Measurements from ENCODE around the gene EVI5L.
A peak's percentile ranks its signal among the peaks of the same experiment; 100 is the strongest.
"Not testable (repeated sequence)": the region's sequence is repeated elsewhere in the genome, so short reads cannot be mapped to it uniquely, and the experiment has no call there.

Gene EVI5L

GRCh38 chr19:7874897-7875273, 44.9 kb downstream of the EVI5L start:
- no peak for DNase-seq

DNA sequence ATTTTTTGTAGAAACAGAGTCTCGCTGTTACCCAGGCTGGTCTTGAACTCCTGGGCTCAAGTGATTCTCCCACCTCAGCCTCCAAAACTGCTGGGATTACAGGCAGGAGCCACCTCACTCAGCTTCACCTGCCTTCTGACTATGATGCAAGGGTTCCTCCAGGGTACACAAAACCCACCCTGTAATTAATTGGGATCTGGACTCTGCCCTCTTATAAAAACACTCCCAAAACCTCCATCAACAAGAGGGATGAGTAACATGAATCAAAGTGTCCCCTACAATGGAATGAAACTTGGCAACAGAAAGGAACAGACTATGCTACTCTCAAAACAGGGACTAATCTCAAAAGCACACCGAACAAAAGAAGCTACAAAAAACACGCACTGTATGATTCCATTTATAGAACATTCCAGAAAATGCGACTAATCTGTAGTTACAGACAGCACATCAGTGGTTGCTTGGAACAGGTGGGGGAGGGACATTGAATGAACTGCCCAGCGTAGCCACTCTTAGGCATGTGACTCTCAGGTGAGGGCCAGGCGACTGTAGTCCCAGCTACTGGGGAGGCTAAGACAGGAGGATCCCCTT, 47.3 kb downstream of the EVI5L start:
- no peak for DNase-seq

- DNase-seq = no peak
Observed at GRCh38 chr19:7879111-7879807, 49.2 kb downstream of the EVI5L start.

DNA sequence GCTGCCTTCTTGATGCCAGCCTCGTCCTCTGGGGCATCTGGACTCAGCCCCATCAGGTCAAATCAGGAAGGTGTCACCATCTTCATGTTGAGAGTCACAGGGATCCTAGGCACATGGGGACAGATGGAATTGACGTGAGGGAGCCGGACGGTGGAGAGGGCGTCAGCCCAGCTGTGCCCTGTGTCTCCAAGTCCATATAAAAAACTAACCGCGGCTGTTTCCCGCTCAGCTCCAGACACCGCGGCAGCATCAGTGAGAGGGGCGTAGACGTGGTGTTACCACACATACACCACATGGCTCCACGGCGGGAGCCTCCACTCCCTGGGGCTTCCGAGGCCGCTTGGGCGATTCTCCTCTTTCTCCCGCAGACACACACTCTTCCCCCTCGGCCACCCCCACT, 49.8 kb downstream of the EVI5L start:
- DNase-seq = no peak

- DNase-seq = no peak
Observed at GRCh38 chr19:7881910-7882309, 51.9 kb downstream of the EVI5L start.

- DNase-seq = no peak
Observed at GRCh38 chr19:7883105-7883504, 53.1 kb downstream of the EVI5L start.

DNA sequence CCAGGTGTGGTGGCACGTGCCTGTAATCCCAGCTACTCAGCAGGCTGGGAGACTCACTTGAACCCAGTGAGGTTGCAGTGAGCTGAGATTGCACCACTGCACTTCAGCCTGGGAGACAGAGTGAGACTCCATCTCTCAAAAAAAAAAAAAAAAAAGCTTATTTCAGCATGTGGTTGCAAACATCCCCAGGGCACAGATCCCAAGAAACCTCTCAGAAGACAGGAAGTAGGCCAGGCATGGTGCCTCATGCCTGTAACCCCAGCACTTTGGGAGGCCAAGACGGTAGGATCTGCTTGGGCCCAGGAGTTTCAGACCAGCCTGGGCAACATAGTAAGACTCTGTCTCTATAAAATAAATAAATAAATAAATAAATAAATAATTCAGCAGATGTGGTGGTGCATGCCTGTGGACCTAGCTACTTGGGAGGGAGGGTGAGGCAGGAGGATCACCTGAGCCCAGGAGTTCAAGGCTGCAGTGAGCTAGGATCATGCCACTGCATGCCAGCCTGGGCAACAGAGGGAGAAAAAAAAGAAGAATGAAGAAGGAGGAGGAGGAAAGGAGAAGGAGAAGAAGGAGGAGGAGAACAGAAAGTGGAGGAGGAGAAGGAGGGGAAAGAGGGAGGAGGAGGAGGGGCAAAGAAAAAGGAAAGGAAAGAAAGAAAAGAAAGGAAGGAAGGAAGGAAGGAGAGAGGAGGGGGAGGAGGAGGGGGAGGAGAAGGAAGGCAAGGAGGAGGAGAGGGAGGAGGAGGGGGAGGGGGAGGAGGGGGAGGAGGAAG, 54.0 kb downstream of the EVI5L start:
- no peak for DNase-seq

- no peak for DNase-seq
Observed at GRCh38 chr19:7885818-7886217, 55.8 kb downstream of the EVI5L start.

- no peak for DNase-seq
Observed at GRCh38 chr19:7887408-7888144, 57.6 kb downstream of the EVI5L start.

DNA sequence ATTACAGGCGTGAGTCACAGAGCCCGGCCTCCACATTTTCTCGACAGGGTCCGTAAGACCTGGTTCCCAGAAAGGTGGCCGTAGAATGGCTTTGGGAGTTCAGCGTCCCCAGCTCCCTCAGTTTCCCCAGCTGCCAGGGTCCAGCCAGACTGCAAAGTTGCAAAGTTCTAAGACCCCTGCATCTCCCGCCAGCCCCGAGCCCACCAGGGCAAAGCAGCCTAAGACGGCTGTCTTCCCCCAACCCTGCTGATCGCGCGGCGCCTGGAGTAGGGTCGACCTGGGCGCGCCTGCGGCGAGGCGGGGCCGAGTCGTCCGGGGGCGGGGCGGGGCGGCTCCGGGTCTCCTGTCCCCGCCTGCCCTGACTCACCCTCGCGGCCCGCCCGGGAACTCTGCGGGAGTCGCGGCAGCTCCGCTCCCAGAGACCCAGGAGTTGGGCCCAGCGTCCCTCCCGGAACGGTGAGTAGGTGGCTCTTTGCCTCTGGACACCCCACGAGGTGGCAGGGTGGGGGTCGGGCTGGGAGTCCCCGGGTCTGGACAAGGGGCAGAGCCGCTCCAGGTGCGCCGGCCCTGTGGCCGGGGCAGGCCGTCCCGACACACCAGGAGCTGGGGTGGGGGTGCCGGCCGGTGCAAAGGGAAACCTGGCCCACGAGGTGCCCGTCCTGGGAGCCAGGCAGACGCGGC, 58.3 kb downstream of the EVI5L start, which contains the start of gene LRRC8E:
LRRC8E (plus strand) TSS at position 366 of the 681 bp plus-strand sequence. CDS start 7,094 bp downstream, outside the sequence.
- peak; percentile 76 for DNase-seq

GRCh38 chr19:7888826-7889217, 58.8 kb downstream of the EVI5L start:
- no peak for DNase-seq

- not testable (repeated sequence) for DNase-seq
Observed at GRCh38 chr19:7893362-7894101, 63.5 kb downstream of the EVI5L start.

GRCh38 chr19:7894612-7895309, 64.7 kb downstream of the EVI5L start:
- no peak for DNase-seq

GRCh38 chr19:7895565-7895964, 65.5 kb downstream of the EVI5L start:
- no peak for DNase-seq

DNA sequence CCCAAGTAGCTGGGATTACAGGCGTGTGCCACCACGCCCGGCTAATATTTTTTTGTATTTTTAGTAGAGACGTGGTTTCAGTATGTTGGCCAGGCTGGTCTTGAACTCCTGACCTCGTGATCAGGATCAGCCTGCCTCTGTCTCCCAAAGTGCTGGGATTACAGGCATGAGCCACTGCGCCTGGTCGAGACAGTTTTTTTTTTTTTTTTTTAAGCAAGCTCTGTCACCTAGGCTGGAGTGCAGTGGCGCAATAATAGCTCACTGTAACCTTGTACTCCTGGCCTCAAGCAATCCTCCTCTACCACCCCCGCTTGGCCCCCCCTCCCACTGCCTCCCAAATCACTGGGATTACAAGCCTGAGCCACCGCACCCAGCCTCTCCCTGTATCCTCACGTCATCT, 67.3 kb downstream of the EVI5L start:
- no peak for DNase-seq

- no peak for DNase-seq
Observed at GRCh38 chr19:7898967-7899366, 68.9 kb downstream of the EVI5L start.

GRCh38 chr19:7899751-7900378, 69.8 kb downstream of the EVI5L start:
- no peak for DNase-seq

GRCh38 chr19:7900401-7900870, 70.4 kb downstream of the EVI5L start:
- no peak for DNase-seq

DNA sequence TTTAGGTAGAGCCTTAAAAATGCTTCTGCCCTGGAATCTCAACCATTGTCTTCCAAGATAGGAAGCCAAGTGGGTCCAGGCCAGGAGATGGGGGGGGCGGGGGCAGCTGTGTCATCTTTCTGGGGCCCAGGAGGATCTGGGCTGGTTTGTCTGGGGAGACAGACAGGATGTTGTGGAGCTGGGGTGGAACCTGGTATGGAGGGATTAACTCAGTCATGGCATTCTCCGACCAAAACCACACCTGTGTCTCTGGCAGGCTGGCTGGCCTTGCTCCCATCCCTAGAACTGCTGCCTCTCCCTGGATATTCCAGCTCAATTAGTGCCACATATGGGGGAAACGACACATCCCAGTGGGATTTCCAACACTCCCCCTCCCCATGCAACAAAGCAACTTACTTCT, 70.9 kb downstream of the EVI5L start:
- no peak for DNase-seq

DNA sequence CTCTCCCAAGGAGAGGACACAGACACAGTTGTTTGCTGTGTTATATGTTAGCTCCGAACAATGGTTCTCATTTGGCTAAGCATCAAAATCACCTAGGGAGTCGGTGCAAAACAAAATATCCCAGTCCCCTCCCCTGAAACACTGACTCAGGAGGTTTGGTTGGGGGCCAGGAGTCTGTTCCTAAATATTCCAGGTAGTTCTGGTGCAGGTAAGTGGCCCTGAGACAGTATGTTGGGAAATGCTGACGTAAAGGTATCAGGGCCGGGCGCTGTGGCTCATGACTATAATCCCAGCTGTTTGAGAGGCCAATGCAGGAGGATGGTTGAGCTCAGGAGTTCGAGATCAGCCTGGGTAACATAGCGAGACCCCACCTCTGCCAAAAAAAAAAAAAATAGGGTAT, 71.3 kb downstream of the EVI5L start:
- DNase-seq = no peak

GRCh38 chr19:7902796-7903243, 72.8 kb downstream of the EVI5L start:
- no peak for DNase-seq
